ENCODE data around the gene SLC28A2.

The SLC28A2 gene

GRCh38 chr15:45251888-45252287, at the start of gene SLC28A2:
SLC28A2 (plus strand) TSS chr15:45252234; CDS start chr15:45253216, 982 bp downstream.
- H3K27ac ChIP-seq: no peak within 1 kb of the TSS
- TF ChIP-seq CTCF (conservative IDR thresholded peaks at IDR 0.05): no peak

- no peak overlapping the region for H3K27ac ChIP-seq
- no peak for TF ChIP-seq CTCF (conservative IDR thresholded peaks at IDR 0.05)
These were observed 48.9 kb upstream of the SLC28A2 start for GRCh38 chr15:45203182-45203581.

GRCh38 chr15:45205192-45205591, 46.8 kb upstream of the SLC28A2 start:
- peak; percentile 92 for TF ChIP-seq CTCF (conservative IDR thresholded peaks at IDR 0.05)
- no peak overlapping the region for H3K27ac ChIP-seq

GRCh38 chr15:45212493-45212892, 39.5 kb upstream of the SLC28A2 start:
- TF ChIP-seq CTCF (conservative IDR thresholded peaks at IDR 0.05): no peak
- H3K27ac ChIP-seq: no peak overlapping the region

GRCh38 chr15:45221053-45221599, 30.9 kb upstream of the SLC28A2 start:
- no peak for TF ChIP-seq CTCF (conservative IDR thresholded peaks at IDR 0.05)
- H3K27ac ChIP-seq: no peak overlapping the region

- TF ChIP-seq CTCF (conservative IDR thresholded peaks at IDR 0.05): no peak
- no peak overlapping the region for H3K27ac ChIP-seq
These were observed 30.1 kb upstream of the SLC28A2 start for GRCh38 chr15:45221967-45222366.

- TF ChIP-seq CTCF (conservative IDR thresholded peaks at IDR 0.05): no peak
- no peak overlapping the region for H3K27ac ChIP-seq
These were observed 27.3 kb upstream of the SLC28A2 start for GRCh38 chr15:45224621-45225217.
